ENCODE results near the gene TADA2A.

The TADA2A gene

DNA sequence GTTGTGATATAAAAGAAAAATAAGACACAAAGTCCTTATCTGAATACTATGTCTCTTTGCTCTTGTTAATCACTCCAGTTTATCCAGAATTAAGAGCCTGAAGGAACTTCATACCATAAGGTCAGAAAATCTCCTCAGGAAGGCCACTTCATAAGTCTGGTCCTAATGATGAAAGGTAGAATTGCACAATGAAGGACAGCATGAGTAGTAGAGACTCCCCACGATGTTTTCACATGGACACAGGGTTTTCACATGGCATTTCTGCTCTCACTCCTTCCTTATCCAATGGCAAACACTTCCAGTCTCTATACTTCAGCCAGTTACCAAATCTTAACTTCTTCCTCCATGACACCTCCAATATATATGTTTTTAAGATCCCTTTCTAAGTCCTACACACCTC lies 41.1 kb upstream of the TADA2A start:
- DNase-seq (ENCODE audit: low spot score), result no peak
- Histone ChIP-seq H3K27ac (no peak overlapping the region), H3K4me3 (no peak overlapping the region)
- no peak for TF ChIP-seq CTCF (IDR thresholded peaks at IDR 0.05)

GRCh38 chr17:37368577-37368976 lies 38.1 kb upstream of the TADA2A start:
- Histone ChIP-seq H3K4me3 (no peak overlapping the region), H3K27ac (no peak overlapping the region)
- DNase-seq (ENCODE audit: low spot score), result no peak
- TF ChIP-seq CTCF (IDR thresholded peaks at IDR 0.05), result no peak

DNA sequence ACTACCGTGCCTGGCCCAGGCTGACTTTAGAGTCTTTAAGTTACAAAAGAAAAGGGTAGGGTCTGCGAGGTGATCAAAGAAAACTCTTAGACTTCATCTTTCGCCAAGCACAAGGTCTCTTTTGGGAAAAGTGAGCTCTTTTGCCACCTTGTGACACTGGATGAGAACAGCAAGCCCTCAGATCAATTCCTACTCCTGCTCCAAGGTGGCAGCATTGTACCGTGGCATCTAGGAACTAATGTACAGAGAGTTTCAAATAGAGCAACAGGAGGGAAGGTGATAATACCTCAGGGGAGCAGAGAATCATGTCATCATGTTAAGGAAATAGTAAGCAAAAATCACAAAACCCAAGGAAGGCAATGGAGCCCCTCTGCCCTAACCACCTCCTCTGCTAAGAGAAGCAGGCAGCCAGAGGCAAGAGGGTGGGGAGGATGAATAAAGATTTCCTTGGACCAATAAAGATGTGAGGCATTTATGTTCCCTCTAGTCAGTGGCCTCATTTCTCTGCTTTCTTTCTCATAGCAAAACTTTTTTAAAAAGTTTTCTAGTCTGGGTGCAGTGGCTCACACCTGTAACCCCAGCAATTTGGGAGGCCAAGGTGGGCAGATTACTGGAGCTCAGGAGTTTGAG lies 33.0 kb upstream of the TADA2A start:
- H3K27ac ChIP-seq, result no peak overlapping the region
- TF ChIP-seq CTCF (IDR thresholded peaks at IDR 0.05), result peak; percentile 80
- DNase-seq (ENCODE audit: low spot score), result no peak
- no peak overlapping the region for H3K4me3 ChIP-seq

DNA sequence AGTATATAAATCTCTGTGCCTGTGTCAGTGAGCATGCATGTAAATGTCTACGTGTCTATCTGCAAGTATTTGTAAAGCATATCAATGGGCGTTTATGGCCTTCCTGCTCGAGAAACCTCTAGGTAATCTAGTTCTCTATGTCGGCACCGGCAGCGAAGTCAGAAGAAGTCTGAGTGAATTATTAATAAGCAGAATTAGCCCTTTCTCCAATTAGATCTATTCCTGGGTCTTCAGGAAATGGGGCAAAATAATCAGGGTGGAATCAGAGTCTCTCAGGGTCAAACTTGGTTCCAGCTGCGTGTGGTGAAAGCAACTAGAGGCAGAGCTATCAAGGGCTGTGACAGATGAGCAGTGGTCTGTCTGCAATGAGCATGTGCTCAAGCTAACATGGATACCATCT lies 31.0 kb upstream of the TADA2A start, which contains the start of gene C17orf78:
Gene C17orf78 (plus strand): TSS at position 280 of the 400 bp plus-strand sequence. CDS start 108 bp downstream, at position 388.
- Histone ChIP-seq H3K27ac (no peak within 1 kb of the TSS), H3K4me3 (no peak within 1 kb of the TSS)
- DNase-seq (ENCODE audit: low spot score), result no peak
- TF ChIP-seq CTCF (IDR thresholded peaks at IDR 0.05), result no peak

- no peak for TF ChIP-seq CTCF (IDR thresholded peaks at IDR 0.05)
- DNase-seq (ENCODE audit: low spot score), result no peak
- Histone ChIP-seq H3K27ac (no peak overlapping the region), H3K4me3 (no peak overlapping the region)
These were observed 24.6 kb upstream of the TADA2A start for GRCh38 chr17:37382056-37382455.

GRCh38 chr17:37384560-37385149 lies 22.0 kb upstream of the TADA2A start:
- no peak for TF ChIP-seq CTCF (IDR thresholded peaks at IDR 0.05)
- DNase-seq (ENCODE audit: low spot score), result no peak

DNA sequence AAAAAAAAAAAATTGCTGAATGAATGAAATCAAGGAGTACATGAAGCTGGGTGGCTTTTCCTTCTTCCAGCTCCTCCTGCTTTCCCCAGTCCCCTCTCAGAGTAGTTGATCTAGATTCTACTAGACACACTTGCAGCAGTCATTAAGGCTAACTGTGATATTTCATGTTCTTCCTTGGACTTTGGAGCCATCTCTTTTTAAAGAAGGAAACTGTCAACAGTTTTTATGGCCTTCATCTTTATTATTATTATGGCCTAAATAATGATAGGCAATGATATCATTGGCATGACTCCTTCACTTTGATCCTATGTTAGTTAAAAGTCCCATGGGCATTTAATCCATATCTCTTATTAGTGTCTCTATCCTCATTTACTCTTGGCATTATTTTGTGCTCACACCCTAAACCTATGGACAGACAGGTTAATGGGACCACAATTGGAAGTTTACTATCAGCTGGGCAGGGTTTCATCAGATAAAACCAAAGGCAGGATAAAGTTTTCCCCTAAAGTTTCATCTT lies 21.2 kb upstream of the TADA2A start:
- no peak for DNase-seq (ENCODE audit: low spot score)
- no peak for TF ChIP-seq CTCF (IDR thresholded peaks at IDR 0.05)
- no peak overlapping the region for H3K27ac ChIP-seq
- H3K4me3 ChIP-seq, result no peak overlapping the region

More at GRCh38 chr17:37384560-37385149, 22.0 kb upstream of the TADA2A start:
- Histone ChIP-seq H3K27ac (no peak overlapping the region), H3K4me3 (no peak overlapping the region)

Data from coronary artery (tissue), 2 donors.